ENCODE measurements around the gene RSL1D1. TPM values are rescaled to one million over a fixed set of nuclear protein-coding genes. Genes with fewer than 3 reads are reported as not detected.

The RSL1D1 gene
- total and polyA plus RNA-seq, 9 of the 15 experiments (the other 6 are each of a cell fraction or from before 2014, with no cell fraction given) = 259 to 753 (median 373) TPM

- TF ChIP-seq RCOR1 (IDR thresholded peaks at IDR 0.05; ENCODE audit: borderline replicate concordance in 1 of 2, low read depth in 2 of 2, low read length in 2 of 2) (0 out of 4 replicates have a peak, but pooled peaks of 1 of the 2 experiments have one; percentile 29), ZNF134 (CRISPR knock-in tag; conservative IDR thresholded peaks at IDR 0.05) (no peak), RAD21 (CRISPR knock-in tag; conservative IDR thresholded peaks at IDR 0.05 in 1 of 2, IDR thresholded peaks at IDR 0.05 in 1 of 2) (no peak), ZNF316 (IDR thresholded peaks at IDR 0.05) (no peak), TARDBP (IDR thresholded peaks at IDR 0.05) (no peak), CGGBP1 (CRISPR knock-in tag; IDR thresholded peaks at IDR 0.05) (no peak), ILK (tag; IDR thresholded peaks at IDR 0.05; ENCODE audit: borderline replicate concordance, low read depth) (no peak), SUPT5H (IDR thresholded peaks at IDR 0.05) (peak; percentile 74), MEIS2 (IDR thresholded peaks at IDR 0.05; ENCODE audit: partially characterized antibody) (peak; percentile 76), ZNF707 (CRISPR knock-in tag; conservative IDR thresholded peaks at IDR 0.05) (no peak), EP300 (IDR thresholded peaks at IDR 0.05; ENCODE audit: low read length) (peak; percentile 24; the same call in 1 of the 2 replicates), COPS2 (conservative IDR thresholded peaks at IDR 0.05) (no peak), PHF8 (IDR thresholded peaks at IDR 0.05; ENCODE audit: borderline replicate concordance, low read length) (no peak), E2F8 (IDR thresholded peaks at IDR 0.05; ENCODE audit: low read depth, partially characterized antibody) (peak; percentile 32), SMARCB1 (IDR thresholded peaks at IDR 0.05; ENCODE audit: insufficient read length, low read depth) (no peak), XRCC3 (IDR thresholded peaks at IDR 0.05) (no peak), TEAD4 (IDR thresholded peaks at IDR 0.05; ENCODE audit: low read length) (0 out of 2 replicates have a peak, but pooled peaks have one; percentile 29), TEAD4 (CRISPR knock-in tag; IDR thresholded peaks at IDR 0.05; ENCODE audit: borderline replicate concordance) (no peak), ELF2 (CRISPR knock-in tag; IDR thresholded peaks at IDR 0.05) (no peak), STAT5A (IDR thresholded peaks at IDR 0.05; ENCODE audit: borderline replicate concordance, low read length) (no peak), TBP (optimal IDR thresholded peaks at IDR 0.05; ENCODE audit: low read depth, low read length) (no peak)
These were observed 15.3 kb downstream of the RSL1D1 start (continued) for GRCh38 chr16:11835891-11836649.

Data from K562 (cell line).